ENCODE results near the gene XPNPEP3. TPM values are rescaled to one million over a fixed set of nuclear protein-coding genes. Genes with fewer than 3 reads are reported as not detected.

The XPNPEP3 gene
- total RNA-seq, 4 donors from 2014 or later: 18.1 to 21.6 (median 19.3) TPM

DNA sequence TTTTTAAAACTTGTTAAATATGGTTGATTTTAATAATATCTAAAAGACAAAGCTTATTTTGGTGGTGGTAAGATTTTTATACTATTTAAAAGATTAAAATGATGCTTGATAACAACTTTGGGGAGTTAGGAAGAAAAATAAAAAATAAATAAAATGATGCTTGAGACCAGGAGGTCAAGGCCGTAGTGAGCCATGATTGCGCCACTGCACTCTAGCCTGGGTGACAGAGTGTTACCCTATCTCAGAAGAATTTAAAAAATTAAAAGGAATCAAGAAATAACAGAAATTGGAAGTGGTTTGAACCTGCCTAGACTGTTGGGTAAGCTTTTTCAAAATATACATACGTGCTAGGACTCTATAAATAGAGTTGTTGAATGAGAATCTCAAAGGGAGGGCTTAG is 17.1 kb downstream of the XPNPEP3 start:
- intact Hi-C loops (cut with DNase I): no loop called here
- H3K27ac ChIP-seq: no peak overlapping the region
- H3K4me1 ChIP-seq: peaks cover 4 to 13% of the 10 kb centered on the region in 2 donors
- no peak overlapping the region for H3K4me3 ChIP-seq (replicated peaks in 1 of 3)
- no peak for TF ChIP-seq POLR2A (IDR thresholded peaks at IDR 0.05)
- TF ChIP-seq, protein P1, sequence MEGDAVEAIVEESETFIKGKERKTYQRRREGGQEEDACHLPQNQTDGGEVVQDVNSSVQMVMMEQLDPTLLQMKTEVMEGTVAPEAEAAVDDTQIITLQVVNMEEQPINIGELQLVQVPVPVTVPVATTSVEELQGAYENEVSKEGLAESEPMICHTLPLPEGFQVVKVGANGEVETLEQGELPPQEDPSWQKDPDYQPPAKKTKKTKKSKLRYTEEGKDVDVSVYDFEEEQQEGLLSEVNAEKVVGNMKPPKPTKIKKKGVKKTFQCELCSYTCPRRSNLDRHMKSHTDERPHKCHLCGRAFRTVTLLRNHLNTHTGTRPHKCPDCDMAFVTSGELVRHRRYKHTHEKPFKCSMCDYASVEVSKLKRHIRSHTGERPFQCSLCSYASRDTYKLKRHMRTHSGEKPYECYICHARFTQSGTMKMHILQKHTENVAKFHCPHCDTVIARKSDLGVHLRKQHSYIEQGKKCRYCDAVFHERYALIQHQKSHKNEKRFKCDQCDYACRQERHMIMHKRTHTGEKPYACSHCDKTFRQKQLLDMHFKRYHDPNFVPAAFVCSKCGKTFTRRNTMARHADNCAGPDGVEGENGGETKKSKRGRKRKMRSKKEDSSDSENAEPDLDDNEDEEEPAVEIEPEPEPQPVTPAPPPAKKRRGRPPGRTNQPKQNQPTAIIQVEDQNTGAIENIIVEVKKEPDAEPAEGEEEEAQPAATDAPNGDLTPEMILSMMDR (IDR thresholded peaks at IDR 0.05): no peak
- no peaks in the 10 kb centered on the region for H3K27me3 ChIP-seq
- H3K36me3 ChIP-seq: no peaks in the 10 kb centered on the region
- no peak for DNase-seq
- WGBS, 2 donors: 98 to 99% methylated on average over 3 of the region's 3 CpGs
- H3K9me3 ChIP-seq: no peaks in the 10 kb centered on the region

DNA sequence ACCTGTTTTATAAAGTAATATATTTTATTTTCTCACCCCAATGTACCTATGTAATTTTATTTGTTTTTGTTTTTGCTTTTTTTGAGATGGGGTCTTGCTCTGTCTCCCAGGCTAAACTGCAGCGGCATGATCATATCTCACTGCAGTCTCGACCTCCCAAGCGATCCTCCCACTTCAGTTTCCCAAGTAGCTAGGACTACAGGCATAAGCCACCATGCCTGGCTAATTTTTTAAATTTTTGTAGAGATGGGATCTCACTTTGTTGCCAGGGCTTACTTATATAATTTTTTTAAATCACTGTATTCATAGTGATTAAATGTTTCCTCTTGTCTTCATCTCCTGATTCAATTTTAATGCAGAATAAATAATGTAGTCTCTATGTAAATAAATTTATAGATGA is 18.2 kb downstream of the XPNPEP3 start:
- Histone ChIP-seq H3K4me3 (replicated peaks in 1 of 3) (no peak overlapping the region), H3K27ac (no peak overlapping the region), H3K9me3 (no peaks in the 10 kb centered on the region), H3K4me1 (peaks cover 3 to 10% of the 10 kb centered on the region in 2 donors), H3K27me3 (no peaks in the 10 kb centered on the region), H3K36me3 (no peaks in the 10 kb centered on the region)
- intact Hi-C loops (cut with DNase I): no loop called here
- 94 to 99% methylated on average over 3 of the region's 3 CpGs for WGBS, 2 donors
- DNase-seq: no peak
- TF ChIP-seq, protein P1 (IDR thresholded peaks at IDR 0.05): no peak
- no peak for TF ChIP-seq POLR2A (IDR thresholded peaks at IDR 0.05)

DNA sequence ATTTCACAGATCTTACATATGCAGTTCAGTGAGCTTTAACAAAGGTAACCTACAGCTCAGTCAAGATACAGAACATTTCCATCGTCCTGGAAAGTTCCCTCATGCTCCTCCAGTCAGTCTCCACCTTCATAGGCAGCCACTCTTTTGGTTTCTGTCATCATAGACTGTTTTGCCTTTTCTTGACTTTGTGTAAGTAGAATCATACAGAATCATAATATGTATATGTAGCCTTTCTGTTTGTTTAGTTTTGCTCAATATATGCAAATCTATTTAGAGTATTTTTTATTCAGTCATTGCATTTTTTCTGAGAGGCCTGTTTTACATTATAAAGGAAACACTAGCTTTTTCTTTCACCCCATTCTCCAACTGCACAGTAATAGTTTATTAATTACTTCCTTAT is 20.0 kb downstream of the XPNPEP3 start:
- DNase-seq: no peak
- TF ChIP-seq POLR2A (IDR thresholded peaks at IDR 0.05): no peak
- TF ChIP-seq, protein P1 (IDR thresholded peaks at IDR 0.05): no peak
- Histone ChIP-seq H3K4me3 (replicated peaks in 1 of 3) (no peak overlapping the region), H3K27me3 (no peaks in the 10 kb centered on the region), H3K27ac (peak overlapping the region; percentile 12 to 69 (median 46)), H3K9me3 (no peaks in the 10 kb centered on the region), H3K4me1 (peaks cover 0 to 10% of the 10 kb centered on the region in 2 donors), H3K36me3 (peaks cover 3 to 4% of the 10 kb centered on the region in 2 donors)
- WGBS, 2 donors: 46 to 60% methylated on average over 1 of the region's 1 CpG
- intact Hi-C loops (cut with DNase I): no loop called here

DNA sequence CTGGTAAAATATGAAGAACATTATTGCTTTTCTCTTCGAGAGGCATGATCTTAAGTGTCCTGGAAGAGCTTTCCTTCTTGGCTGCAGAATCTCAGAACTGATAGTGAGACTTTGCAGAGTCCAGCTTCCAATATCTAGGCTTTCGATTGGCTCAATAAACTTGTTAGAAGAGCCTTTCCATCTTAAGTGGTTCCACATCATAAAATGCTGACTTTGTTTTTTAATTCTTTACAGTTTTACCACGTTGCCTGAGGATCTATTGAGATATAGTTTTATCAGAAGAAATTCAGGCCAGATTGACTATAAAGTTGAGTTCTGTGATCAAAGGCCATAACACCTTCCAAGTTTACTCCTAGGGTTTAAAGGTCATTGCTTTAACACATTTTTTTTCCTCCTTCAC is 20.5 kb downstream of the XPNPEP3 start:
- no peaks in the 10 kb centered on the region for H3K27me3 ChIP-seq
- H3K27ac ChIP-seq: peak overlapping the region; percentile 46 to 69 (median 62)
- no peak for TF ChIP-seq POLR2A (IDR thresholded peaks at IDR 0.05)
- TF ChIP-seq, protein P1 (IDR thresholded peaks at IDR 0.05): no peak
- no peak overlapping the region for H3K4me3 ChIP-seq (replicated peaks in 1 of 3)
- intact Hi-C loops (cut with DNase I): no loop called here
- DNase-seq: no peak
- peaks cover 0 to 10% of the 10 kb centered on the region in 2 donors for H3K4me1 ChIP-seq
- H3K9me3 ChIP-seq: no peaks in the 10 kb centered on the region
- 24 to 26% methylated on average over 3 of the region's 3 CpGs for WGBS, 2 donors
- peaks cover 9% of the 10 kb centered on the region in 2 donors for H3K36me3 ChIP-seq

DNA sequence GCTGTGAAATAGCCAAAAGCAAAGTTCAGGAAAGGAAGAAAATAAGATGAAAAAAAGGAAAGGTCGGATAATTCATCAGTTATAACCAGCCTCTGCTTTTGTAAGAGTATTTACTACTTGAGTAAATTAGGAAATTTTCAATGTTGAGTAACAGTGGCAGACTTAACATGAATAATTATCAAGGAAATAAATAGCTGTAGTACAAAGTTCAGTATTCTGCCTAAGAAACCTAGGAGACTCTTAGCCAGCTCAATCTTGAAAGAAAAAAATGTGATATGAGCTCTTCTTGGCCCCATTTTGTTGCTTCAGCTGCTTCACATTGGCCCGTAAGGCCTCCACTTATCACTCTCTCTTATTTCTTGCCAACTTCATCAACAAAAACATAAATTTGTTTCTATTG is 22.0 kb downstream of the XPNPEP3 start:
- no peak for DNase-seq
- peaks cover 9 to 15% of the 10 kb centered on the region in 2 donors for H3K36me3 ChIP-seq
- no peak overlapping the region for H3K27ac ChIP-seq
- no peak for TF ChIP-seq POLR2A (IDR thresholded peaks at IDR 0.05)
- TF ChIP-seq, protein P1 (IDR thresholded peaks at IDR 0.05): no peak
- intact Hi-C loops (cut with DNase I): no loop called here
- H3K9me3 ChIP-seq: no peaks in the 10 kb centered on the region
- no peaks in the 10 kb centered on the region for H3K27me3 ChIP-seq
- peaks cover 0 to 10% of the 10 kb centered on the region in 2 donors for H3K4me1 ChIP-seq
- no peak overlapping the region for H3K4me3 ChIP-seq (replicated peaks in 1 of 3)
- 96 to 97% methylated on average over 2 of the region's 2 CpGs for WGBS, 2 donors
